Body of pancreas (tissue), 4 donors: ENCODE results near the gene LAD1. TPM values are rescaled to one million over a fixed set of nuclear protein-coding genes. Genes with fewer than 3 reads are reported as not detected.

ENCODE experiments used
- ATAC-seq: fragments of 150-250 bp; one replicate; pipeline ENCODE4 v1.9.1; 2016
- DNase-seq, 4 donors: peaks; one replicate each; pipeline ENCODE4 v3.0.0-alpha.2; 2019
- H3K27ac ChIP-seq, 4 donors: fragments of 200-600 bp; sonication (generic); 1 replicate in 3 of 4; 2 replicates in 1 of 4; pipeline versions ENCODE4 v1.5.1 to v1.6.1; 2016 to 2019; ENCODE audit warnings: mild to moderate bottlenecking in 1 of 4, mixed read lengths in 1 of 4, moderate library complexity in 1 of 4
- H3K27me3 ChIP-seq, 2 donors: fragments of 200-600 bp; sonication (generic); one replicate each; pipeline ENCODE4 v1.6.0; 2016; ENCODE audit warnings: mild to moderate bottlenecking in 1 of 2
- H3K36me3 ChIP-seq, 2 donors: fragments of 200-600 bp; sonication (generic); replicated peaks in 1 of 2; 2 replicates each; pipeline ENCODE4 v1.5.1; 2016; ENCODE audit warnings: low read depth in 2 of 2; ENCODE audit not compliant: insufficient read depth in 1 of 2
- H3K4me1 ChIP-seq: fragments of 200-600 bp; sonication (generic); one replicate; pipeline ENCODE4 v1.6.0; 2016
- H3K4me3 ChIP-seq, 2 donors: fragments of 200-600 bp; sonication (generic); 1 replicate in 1 of 2; 2 replicates in 1 of 2; pipeline ENCODE4 v1.5.1; 2016 to 2019
- H3K9me3 ChIP-seq, 3 donors: fragments of 200-600 bp; sonication (generic); 1 replicate in 2 of 3; 2 replicates in 1 of 3; pipeline ENCODE4 v1.5.1; 2016
- CTCF ChIP-seq, 7 experiments: fragments of 450-650 bp in 4 of 7; fragments of 200-600 bp in 3 of 7; sonication (generic) in 3 of 7; IDR thresholded peaks; one replicate each; pipeline ENCODE4 v1.5.1; 2016 to 2019; ENCODE audit warnings: antibody characterized with exemption in 7 of 7
- POLR2A ChIP-seq, 3 donors: fragments of 450-650 bp; IDR thresholded peaks; one replicate each; pipeline ENCODE4 v1.6.1; 2016; ENCODE audit warnings: antibody characterized with exemption in 3 of 3, mild to moderate bottlenecking in 2 of 3
- WGBS, 2 donors: methylation state at CpG; one replicate each; pipeline ENCODE4 v1.1.5; 2017; 5-methylcytosine and 5-hydroxymethylcytosine counted together
- intact Hi-C: fragments of 100-400 bp; cut with DNase I; formaldehyde crosslinking; loops from one replicate; pipeline ENCODE4 v1.15.1; 2023
- total RNA-seq, 2 donors: library from RNA; depleted of rRNA; stranded (reverse); fragments of >200 nt; gene quantifications; one replicate each; pipeline ENCODE4 v1.1.0, GENCODE V29; 2016

LAD1 gene
- total RNA-seq, 2 donors from 2014 or later: 46.1 to 54.7 TPM

GRCh38 chr1:201396861-201397464, 2.2 kb downstream of the LAD1 start:
- Histone ChIP-seq H3K9me3 (no peaks in the 10 kb centered on the region), H3K4me1 (peaks cover 83% of the 10 kb centered on the region), H3K4me3 (no peak overlapping the region), H3K27me3 (no peaks in the 10 kb centered on the region), H3K36me3 (no peaks in the 10 kb centered on the region), H3K27ac (peak overlapping the region; percentile 93 to 98 (median 96))
- intact Hi-C loops: no loop called here
- WGBS, 2 donors: 7 to 31% methylated on average over 3 to 10 of the region's 10 CpGs
- TF ChIP-seq CTCF (IDR thresholded peaks at IDR 0.05) (no peak), POLR2A (IDR thresholded peaks at IDR 0.05) (peak; percentile 66 to 84 (median 82))
- peak; percentile 78 for ATAC-seq
- DNase-seq: peak; percentile 86 to 94 (median 92)

GRCh38 chr1:201395936-201396335, 3.2 kb downstream of the LAD1 start:
- peak overlapping the region; percentile 93 to 98 (median 96) for H3K27ac ChIP-seq
- ATAC-seq: no peak

GRCh38 chr1:201394591-201394990, 4.5 kb downstream of the LAD1 start:
- H3K9me3 ChIP-seq: no peaks in the 10 kb centered on the region
- intact Hi-C loops: no loop called here
- DNase-seq (no peak), ATAC-seq (no peak)
- no peak overlapping the region for H3K4me3 ChIP-seq
- no peaks in the 10 kb centered on the region for H3K36me3 ChIP-seq
- H3K4me1 ChIP-seq: peaks cover 74% of the 10 kb centered on the region
- TF ChIP-seq POLR2A (IDR thresholded peaks at IDR 0.05): no peak
- TF ChIP-seq CTCF (IDR thresholded peaks at IDR 0.05): no peak
- H3K27ac ChIP-seq: peak overlapping the region in 1 of 4 donors; percentile 93
- H3K27me3 ChIP-seq: no peaks in the 10 kb centered on the region
- 41 to 47% methylated on average over 3 of the region's 3 CpGs for WGBS, 2 donors

More at GRCh38 chr1:201395936-201396335, 3.2 kb downstream of the LAD1 start:
- no peaks in the 10 kb centered on the region for H3K27me3 ChIP-seq
- no peak overlapping the region for H3K4me3 ChIP-seq
- H3K9me3 ChIP-seq: no peaks in the 10 kb centered on the region
- WGBS, 2 donors: 26 to 57% methylated on average over 1 to 4 of the region's 4 CpGs
- H3K4me1 ChIP-seq: peaks cover 87% of the 10 kb centered on the region
- H3K36me3 ChIP-seq: no peaks in the 10 kb centered on the region
- peak in 3 of 4 donors; percentile 39 to 64 (median 62) for DNase-seq
- no peak for TF ChIP-seq POLR2A (IDR thresholded peaks at IDR 0.05)
- TF ChIP-seq CTCF (IDR thresholded peaks at IDR 0.05): no peak
- intact Hi-C loops: no loop called here

GRCh38 chr1:201393076-201393475, 6.0 kb downstream of the LAD1 start:
- ATAC-seq: no peak
- intact Hi-C loops: no loop called here
- no peaks in the 10 kb centered on the region for H3K9me3 ChIP-seq
- no peaks in the 10 kb centered on the region for H3K27me3 ChIP-seq
- no peak for DNase-seq
- H3K36me3 ChIP-seq: no peaks in the 10 kb centered on the region
- H3K4me1 ChIP-seq: peaks cover 64% of the 10 kb centered on the region
- H3K27ac ChIP-seq: no peak overlapping the region
- TF ChIP-seq CTCF (IDR thresholded peaks at IDR 0.05) (no peak), POLR2A (IDR thresholded peaks at IDR 0.05) (no peak)
- 69 to 75% methylated on average over 3 of the region's 3 CpGs for WGBS, 2 donors
- H3K4me3 ChIP-seq: no peak overlapping the region
